HG02981 (cell line): ENCODE results near the gene GNE.
A peak's percentile ranks its signal among the peaks of the same experiment; 100 is the strongest.

Source experiments
- ATAC-seq: cut with Tn5 transposase; IDR thresholded peaks from one replicate; pipeline ENCODE4 v1.9.1; 2021; ENCODE audit warnings: mild to moderate bottlenecking, moderate library complexity; ENCODE audit not compliant: unreplicated experiment

GNE gene

GRCh38 chr9:36169708-36170107 lies 88.5 kb downstream of the GNE start:
- no peak for ATAC-seq

GRCh38 chr9:36169166-36169565 lies 89.1 kb downstream of the GNE start, which contains the start of gene CCIN:
CCIN (plus strand) TSS chr9:36169388; CDS start chr9:36169503, 115 bp downstream.
- ATAC-seq = no peak

- peak; percentile 68 for ATAC-seq
These were observed 91.9 kb downstream of the GNE start for GRCh38 chr9:36166168-36166927.

- no peak for ATAC-seq
These were observed 92.5 kb downstream of the GNE start for GRCh38 chr9:36165826-36166167.

GRCh38 chr9:36164989-36165388 lies 93.3 kb downstream of the GNE start:
- no peak for ATAC-seq
